ENCODE measurements around the gene IL10RA.

- TF ChIP-seq CTCF (IDR thresholded peaks at IDR 0.05) = no peak
- no peak for TF ChIP-seq POLR2A (IDR thresholded peaks at IDR 0.05)
Measured at GRCh38 chr11:117946156-117946841, 39.9 kb upstream of the IL10RA start.

All from Peyer's patch (tissue), 4 donors.